Stimulated activated CD4-positive, alpha-beta T cell treated with anti-CD3 and anti-CD28 coated beads, Interleukin-15, amount 100 ng/mL, for 48 hours (primary cell): Measurements from ENCODE around the gene ASTN2.

Experiments
- DNase-seq, 2 donors: peaks; one replicate each; pipeline ENCODE4 v3.0.0-alpha.2; 2020; ENCODE audit warnings: low read depth in 2 of 2

The ASTN2 gene

DNA sequence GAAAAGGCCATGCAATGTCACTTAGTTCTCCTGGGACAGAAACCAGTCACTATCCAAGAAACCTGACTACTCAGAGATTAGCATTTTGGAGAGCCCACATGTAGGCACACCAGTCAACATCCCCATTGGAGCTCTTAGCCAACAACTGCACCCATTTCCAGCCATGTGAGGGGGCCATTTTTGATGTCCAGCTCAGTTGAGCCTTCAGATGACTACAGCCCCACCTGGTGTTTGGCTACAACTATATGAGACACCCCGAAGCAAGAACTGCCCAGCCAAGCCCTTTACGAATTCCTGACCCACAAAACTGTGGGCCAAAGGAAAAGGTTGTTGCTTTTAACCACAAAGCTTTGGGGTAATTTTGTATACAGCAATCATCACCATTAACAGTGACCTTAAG is 300.1 kb downstream of the ASTN2 start:
- DNase-seq = no peak

DNA sequence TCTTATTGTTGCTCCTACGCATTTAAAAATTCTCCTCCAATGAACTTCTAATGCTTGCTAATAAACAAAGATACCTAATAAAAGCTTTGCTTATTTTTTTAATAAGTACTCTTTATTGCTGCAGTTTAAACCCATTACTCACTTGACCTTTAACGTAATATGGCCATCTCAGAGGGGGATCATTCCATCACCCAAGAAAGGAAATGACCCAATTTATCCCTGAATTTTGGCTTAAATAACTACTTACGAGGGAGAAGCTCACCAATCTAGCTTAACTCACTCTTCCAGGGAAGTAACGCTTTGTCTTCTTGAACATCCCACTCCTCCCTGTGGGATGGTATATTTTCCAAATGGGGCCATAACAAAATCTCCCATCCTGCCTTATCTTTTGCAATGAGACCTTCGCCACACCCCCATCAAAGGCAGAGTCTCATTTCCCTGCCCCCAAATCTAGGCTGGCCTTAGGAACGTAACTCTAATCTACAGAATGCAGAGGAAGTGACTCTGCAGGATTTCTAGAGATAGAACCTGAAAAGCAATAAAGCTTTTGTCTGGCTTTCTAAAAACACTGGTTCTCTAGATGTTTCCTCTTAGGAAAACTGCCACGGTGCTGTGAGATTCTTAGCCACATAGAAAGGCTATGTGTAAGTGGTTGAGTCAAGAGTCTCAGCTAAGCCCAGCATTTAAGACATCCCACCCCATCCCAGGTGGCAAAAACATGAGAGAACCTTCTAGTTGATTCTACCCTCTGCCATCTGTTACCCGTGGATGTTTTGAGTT is 310.0 kb downstream of the ASTN2 start:
- no peak for DNase-seq

DNA sequence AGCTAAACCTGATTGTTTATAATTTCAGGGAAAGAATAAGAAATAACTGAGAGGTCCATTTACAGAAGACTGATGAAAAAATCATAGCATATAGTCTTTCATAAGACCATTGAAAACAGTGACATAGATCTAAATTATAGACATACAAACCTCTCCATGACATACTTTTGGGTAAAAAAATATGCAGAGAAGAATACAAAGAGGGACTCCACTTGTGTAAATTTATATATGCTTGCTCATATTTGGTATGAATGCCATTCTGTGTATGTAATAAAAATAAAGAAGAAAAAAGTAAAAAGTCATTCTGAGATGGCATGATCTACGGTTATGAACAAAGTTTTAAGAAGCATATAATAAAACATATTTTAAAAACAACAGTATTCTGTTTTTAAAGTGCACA is 310.7 kb downstream of the ASTN2 start:
- DNase-seq = no peak

DNA sequence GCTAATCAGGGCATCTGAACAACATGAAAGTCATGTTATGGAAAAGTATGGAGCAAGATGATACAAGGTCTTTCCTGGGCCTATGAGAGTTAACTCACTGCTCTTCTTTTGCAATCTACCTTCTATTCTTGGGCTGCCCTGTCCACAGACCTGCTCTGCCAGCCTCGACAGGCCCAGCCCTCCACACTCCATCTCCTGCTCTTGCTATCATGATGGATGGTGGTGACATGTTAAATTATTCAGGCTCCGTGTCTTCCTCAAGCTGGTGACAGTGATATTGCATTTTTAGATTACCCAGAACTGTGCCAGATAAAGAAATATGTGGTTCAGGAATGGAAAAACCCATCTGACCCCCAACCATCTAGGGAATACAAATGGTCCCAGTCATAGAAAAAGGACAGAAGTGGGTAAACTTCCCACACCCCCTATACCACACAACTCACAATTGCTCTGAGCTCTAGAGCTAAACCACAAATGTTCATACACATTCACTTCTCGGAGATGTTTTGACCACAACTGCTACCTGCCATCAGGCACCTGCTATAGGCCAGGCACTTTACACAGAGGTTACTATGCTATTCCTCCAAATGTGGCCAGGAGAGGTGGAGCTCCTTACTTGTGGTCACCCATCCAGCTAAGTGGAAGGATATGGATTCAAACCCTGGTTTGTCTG is 311.3 kb downstream of the ASTN2 start:
- no peak for DNase-seq

DNA sequence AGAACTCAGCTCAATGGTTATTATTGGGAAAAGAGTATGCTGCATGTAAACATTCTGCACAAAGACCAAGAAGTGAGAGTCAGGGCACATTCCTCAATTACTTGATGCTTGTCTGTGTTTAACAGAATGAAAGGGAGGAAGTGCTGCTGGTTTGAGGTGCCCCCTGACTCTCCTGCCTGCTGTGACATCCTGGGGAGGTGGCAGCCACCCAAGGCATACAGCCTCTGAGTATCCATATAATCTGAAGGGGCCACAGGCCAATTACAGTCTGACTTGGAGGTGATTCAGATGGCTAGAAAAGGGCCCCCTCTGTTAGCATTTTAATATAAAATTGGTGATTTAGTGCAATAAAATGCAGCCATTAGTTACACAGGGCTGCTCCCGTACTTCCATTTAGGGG is 313.8 kb downstream of the ASTN2 start:
- DNase-seq = no peak

DNA sequence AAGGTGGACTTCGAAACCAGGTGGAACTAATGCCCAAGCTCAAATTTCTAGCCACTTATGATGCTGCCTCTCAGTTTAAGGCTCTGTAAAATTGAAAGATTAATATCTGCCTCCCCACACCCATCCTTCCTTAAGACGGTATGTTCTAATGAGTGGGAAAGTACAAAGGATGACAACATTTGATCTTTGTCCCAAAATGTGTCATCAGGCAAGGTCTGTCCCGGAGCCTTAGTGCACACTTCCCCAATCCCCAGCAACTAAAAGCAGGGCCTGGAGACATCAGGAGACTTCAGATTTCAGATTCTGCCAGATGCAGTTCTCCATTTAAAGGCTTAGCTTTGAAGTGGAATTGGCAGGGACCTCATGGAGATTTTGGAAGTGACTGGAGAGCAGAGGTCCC is 316.5 kb downstream of the ASTN2 start:
- no peak for DNase-seq

DNA sequence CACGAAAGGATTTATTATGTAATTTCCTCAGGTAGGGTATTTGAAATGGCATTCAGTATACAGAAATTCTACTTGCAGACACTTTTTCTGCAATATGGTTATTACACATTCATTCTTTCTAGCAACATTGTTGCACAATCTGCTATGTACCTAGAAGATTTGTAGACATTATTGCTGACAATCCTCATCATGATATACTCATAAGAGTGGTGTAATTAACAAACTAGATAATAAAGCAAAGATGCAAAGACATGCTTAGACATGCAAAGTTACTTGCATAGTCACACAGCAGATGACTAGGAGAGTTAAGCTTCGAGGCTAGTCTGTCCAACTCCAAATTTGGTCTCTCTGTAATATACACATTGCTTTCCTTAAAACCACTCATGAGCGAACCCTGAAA is 317.1 kb downstream of the ASTN2 start:
- DNase-seq = no peak

DNA sequence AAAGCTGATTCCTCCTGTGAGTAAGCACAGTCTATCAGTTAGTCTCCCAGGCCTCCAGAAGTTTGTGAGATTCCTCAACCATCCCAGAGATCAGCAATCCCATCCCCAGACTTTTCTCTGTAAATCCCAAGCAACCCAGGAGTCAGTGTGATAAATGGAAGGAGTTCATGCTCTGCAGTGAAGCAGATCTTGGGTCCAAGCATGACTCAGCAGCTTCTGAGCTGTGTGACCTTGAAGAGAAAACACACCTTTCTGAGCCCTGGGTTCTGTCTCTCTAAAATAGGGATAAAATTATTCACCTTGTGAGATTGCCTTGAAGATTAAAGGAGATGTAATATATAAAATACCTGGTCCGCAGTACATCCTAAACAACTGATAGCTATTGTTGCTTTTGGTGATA is 318.7 kb downstream of the ASTN2 start:
- DNase-seq = no peak

DNA sequence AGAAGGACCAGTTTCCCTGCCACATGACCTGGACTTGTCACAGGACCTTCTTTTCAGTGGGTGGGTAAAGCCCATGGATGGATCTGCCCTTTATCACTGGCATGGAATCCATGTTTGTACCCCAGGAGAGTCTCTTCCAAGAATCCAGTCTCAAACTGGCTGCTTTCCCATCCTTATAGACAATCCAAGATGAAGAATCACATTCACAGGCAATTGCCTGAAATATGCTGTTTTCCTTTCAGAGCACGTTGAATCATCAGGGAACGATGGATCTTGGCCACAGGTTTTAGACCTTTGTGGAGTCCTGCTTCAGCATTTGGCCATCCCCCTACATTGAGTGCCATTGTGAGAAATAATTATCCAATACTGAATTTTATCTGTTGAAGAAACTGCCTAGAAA is 319.8 kb downstream of the ASTN2 start:
- no peak for DNase-seq

DNA sequence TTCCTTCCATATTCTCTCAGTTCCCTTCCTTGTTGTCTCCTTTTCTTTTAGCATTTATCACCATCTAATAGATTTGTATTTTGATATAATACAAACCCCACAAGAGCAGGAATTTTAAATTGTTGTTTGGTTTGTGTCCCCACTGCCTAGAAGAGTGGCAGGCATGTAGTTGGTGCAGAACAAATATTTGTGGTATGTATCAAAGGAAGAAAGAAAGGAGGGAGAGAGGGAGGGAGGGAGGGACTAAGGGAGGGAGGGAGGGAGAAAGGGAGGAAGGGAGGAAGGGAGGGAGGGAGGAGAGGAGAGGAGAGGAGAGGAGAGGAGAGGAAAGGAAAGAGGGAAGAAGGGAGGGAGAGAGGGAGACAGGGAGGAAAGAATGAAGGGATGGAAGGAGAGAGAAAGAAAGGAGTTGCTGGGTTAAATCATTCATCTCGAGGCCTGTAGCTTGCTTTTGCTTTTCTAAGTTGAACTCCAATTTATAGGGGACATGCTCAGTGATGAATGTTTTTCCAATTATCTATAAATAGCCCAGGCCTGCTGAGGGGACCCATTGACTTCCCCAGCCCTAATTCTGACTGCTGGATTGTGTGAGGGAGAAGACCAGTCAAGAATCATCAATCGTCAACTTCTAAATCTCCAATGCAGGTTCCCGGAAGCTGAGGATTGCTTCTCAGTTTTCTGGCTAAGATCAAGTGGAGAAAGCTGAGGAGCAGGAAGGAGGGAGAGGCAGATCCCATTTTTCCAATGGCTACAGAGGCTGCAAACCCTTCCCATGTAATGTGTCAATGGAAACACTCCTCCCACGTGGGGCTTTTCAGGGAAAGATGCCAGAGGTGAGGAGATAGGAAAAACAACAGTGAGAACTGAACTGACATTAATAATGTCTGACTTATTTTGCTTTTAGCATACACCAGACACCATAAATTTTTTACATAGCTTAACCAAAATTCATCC is 320.7 kb downstream of the ASTN2 start:
- DNase-seq = no peak

DNA sequence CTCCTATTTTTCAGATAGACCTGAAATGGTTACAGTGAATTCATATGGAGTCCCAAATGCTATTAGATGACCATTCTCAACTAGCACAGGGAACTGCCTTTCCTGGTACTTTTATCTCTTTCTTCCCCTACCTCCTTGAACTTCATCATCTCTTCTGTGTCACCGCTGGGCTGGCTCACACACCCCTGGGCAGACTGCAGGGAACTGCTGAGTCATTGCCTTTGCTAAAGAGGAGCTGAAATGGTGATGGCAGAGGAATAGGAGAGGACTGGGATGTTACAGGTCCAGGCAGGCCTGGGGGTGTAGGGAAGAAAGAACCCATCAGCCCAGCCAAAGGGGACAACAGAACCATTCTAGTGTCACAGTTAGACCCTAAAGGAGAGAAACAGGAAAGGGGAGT is 322.3 kb downstream of the ASTN2 start:
- no peak for DNase-seq

DNA sequence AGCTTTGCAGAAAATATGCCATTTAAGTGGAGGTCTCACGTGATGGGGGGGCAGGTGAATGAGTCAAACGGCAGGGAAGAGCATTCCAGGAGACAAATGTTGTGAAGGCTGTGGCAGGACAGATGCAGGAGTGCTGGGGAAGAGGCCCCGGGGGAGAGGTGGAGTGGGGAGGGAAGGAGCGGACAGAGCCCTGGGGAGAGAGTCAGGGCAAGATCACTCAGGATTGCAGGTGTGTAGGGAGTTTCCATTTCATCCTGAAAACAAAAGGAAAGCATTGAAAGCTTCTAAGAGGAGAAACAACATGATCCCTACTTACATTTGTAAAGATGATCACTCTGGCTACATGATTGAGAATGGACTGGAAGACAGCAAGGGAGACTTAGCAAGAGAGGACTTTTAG is 323.3 kb downstream of the ASTN2 start:
- no peak for DNase-seq

DNA sequence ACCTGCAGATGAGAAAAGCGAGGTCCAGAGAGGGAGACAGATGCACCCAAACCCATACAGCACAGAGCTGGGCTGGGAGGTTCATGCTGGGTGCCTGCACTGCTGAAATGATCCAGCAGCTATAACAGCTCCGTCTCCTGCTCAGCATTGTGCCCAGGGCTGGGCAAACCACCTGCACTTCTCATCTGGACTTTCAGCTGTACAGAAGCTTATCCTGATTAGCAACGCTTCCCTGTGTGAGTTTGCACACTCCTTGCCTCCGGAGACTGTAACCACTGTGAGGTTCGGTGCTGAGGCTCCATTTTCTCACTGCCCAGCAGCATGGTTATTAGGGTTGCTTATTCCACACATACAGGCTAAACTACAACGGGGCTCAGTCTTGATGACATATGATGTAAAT is 326.1 kb downstream of the ASTN2 start:
- no peak for DNase-seq

DNA sequence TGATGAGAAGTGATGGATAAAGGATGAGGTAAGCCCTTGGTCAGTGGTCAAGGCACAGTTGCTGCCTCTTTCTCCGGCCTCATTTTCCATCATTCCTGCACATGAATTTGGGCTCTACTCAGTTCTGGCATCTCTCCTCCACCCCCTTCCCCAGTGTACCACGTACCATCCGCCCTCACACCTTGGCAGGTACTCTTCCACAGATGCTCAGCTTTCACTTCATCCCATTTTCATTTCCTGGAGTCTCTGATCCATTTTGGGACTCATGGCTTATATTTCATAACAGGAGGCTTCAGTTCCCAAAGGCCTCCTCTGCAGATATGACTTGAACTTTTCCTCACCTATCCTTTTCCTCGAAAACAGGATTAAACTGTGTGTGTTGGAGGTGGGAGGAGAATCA is 326.7 kb downstream of the ASTN2 start:
- no peak for DNase-seq

DNA sequence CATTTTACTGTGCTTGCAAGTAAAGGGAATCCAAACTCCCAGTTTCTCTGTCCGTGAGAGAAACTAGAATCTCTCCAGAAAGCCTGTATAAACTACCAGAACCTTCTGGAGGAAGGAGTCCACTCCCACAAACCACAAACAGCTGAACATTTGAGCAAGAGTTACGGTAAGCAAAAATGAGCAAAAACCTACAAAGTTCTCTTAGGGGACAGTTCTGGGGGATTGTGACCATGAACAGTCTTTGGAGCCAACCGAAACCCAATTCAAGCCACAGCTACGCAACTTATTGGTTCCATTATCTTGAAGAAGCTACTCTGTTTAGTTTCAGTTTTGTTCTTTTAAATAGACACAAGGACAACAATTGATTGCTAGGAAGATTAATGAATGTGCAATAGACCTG is 330.6 kb downstream of the ASTN2 start:
- DNase-seq = no peak

DNA sequence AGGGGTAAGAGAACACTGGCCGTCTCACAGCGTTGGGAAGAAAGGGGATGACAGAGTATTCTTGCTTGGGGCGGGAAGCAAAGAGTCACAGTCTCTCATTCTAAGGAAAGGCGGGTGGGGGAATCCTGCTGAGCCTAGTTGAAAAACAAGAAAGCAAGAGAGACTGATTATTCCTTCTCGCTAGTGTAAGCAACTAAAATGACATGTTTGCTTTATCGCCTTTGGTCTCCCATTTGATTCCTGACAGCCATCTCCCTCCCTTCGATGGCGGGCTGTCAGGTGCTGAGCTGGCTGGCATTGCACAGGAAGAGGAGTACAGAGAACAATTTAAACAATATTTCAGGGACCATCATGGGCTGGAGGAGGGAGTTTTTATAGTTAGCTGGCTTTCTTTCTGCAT is 331.3 kb downstream of the ASTN2 start:
- DNase-seq = no peak

DNA sequence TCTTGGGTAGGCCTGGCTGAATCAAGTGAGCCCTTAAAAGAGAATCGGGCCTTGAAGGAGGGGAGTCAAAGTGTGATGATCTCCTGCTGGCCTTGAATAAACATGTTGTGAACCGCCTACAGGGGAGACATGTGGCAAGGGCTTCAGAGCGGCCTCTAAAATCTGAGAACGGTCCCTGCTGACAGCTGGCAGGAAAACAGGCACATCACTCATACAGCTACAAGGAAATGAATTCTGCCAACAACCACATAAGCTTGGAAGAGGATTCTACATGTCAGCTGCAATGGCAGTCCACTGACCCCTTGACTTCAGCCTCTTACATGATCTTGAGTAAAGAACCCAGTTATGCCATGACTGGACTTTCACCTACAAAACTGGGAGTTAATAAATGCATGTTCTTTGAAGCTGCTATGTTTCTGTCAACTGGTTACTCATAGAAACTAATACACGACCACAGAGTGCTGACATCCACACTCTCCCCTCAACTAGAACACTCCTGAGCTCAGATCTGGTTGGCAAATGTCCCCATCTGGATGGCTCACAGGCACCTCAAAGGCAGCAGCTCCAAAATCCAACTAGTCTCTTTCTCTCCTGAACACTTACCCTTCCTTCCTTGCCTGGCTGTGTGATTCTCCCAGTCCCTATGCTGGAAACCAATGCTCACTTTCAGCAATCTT is 333.1 kb downstream of the ASTN2 start:
- no peak for DNase-seq

DNA sequence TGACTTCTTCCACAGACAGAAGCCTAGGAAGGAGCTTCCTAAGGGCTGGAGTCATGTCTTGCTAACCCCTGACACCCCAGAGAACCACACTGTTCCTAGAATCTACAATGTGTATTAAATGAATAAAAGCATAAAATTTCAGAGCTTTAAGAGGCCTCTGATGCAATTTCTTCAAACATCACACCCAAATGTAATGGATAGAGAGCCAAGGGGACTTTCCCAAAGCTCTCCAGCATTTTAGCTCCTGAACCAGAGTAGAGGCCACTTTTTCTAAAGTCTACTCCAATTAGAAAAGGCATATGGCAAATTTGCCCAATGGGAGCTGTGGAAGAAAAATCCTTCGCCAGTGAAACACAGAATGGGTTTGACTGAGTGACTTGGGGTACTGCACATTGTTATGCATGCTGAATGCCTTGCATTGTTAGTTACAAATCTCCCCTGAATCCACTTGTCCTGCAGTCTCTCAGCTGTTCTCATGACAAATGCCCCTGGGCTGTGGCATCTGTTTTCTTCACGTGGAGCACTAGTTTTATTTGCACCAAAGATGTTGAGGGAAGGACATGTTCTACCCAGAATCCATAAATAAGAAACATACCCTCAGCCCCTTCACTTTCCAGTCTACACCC is 334.0 kb downstream of the ASTN2 start:
- DNase-seq = no peak

DNA sequence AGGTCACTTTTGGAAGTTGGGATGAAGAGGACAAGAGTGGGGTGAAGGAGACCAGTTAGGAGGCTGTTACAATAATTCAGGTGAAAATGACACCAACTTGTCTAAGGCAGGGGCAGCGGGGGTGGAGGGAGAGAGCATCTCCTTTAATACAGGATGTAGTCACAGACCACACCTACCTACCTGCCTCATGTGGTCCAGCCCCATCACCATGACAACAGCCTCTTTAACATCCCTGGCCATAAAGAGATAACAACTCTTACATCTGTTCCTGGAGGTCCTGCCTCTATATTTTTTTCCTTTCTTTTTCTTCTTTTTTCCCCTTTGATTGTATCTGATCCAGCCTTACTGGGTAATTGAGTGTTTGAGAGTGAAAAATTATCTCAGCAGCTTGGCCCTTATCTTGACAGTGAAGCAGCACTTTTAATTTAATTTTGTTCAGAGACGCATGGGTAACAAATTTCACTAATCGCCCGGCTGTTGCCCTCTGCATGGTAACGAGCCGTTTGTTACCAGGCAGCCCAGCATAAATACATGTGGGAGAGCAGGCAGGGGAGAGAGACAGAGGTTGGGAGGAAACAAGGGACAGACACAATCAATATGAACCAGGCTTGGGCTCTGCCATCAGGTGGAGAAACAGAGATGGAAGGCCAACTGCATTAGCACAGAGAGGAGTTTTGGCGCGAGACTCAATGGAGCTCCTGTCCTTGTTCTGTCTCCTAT is 338.1 kb downstream of the ASTN2 start:
- DNase-seq = no peak

DNA sequence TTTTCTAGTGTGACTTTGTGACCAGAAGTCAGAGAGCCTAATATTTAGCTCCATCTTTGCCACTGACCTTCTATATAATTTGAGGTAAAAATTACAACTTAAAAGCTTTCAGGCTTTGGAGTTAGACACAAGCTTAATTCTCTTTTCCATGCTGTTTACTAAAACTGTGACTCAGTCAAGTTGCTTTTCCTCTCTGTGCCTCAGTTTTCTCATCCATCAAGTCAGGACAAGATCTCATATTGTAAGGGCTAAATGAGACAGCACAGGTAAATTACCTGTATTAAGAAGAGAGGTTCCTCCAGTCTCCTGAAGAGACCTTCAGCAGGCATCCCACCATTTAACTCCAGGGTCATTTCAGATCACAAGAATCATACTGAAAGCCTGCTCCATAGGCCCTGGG is 339.2 kb downstream of the ASTN2 start:
- DNase-seq = no peak
